HG03457 (cell line): ENCODE results near the gene PCSK6.
"Not testable (repeated sequence)": the region's sequence is repeated elsewhere in the genome, so short reads cannot be mapped to it uniquely, and the experiment has no call there.

Experiments used
- ATAC-seq: cut with Tn5 transposase; IDR thresholded peaks from one replicate; pipeline ENCODE4 v1.9.1; 2021; ENCODE audit warnings: moderate number of reproducible peaks; ENCODE audit not compliant: unreplicated experiment

Gene PCSK6

DNA sequence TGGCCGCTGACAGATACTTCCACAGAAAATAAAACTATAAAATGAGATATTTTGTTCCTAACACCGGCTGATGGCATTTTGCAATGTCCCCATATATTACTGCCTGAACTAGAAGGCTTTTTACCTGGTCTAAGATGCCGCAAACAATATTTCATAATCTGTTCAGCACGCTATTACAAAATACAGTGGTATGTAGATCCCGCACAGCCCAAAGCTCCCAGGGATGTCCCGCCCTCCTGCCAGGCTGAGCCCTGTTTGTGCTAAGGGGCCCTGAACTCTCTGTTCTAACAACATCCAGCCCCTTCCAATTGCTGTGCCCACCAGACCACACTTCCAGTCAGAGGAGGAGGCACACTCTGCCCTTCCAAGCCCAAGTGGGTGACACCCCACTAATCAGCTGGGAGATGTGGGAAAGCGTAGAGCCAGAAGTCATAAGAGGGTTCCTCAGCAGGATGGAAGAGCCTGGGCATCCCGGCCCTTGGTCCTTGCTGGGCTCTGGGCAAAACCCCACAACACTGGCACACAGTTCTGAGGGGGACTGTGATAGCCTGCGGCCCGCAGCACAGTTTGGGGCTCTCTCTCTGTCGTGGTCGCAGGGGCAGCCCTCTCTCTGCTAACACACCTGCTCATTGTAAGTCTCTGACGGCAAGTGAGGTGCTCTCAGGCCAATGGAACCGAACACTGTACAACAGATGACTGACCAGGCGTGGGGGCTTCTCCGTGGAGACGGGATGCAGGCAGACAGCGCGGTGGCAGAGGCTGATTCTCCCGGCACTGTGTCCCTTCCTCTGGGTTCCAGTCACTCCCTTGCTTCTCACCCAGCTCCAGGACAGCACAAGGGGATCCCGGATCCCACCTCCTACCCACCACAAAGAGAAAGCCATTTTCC lies 55.2 kb downstream of the PCSK6 start:
- no peak for ATAC-seq

DNA sequence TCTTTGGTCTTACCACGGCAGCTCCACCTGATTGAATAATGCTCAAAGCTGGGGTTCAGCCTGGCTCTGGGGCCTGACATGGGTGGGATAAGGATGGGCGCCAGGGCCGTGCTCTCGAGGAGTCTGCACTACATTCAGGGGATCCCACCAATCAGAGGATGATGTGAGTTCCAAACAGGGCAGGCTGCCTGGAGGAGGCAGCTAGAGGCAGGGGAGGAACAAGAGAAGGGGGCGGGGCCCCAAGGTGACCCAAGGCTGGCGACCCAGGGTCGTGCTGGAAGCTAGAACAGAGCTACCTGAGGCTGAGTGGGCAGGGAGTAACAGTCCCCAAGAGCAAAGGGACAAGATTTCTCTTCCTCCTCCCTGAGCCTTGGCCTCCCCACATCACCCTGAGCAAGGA lies 56.1 kb downstream of the PCSK6 start:
- no peak for ATAC-seq

DNA sequence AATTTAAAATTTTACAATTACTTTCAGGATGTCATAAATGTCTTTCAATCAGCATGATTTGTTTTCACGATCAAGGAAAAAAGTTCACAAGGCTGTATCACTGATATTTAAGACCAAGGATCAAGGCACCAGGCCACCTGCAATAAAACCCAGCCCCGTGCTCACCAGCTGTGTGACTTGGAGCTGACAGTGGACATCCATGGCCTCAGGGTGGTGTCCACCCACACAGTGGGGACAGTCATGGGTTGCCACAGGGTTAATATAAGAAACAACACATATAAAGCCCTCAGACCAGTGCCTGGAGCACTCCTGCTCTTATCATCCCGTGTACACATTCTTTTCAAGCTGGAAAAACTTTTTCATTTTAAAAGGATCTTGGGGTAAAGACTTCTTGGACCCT lies 56.5 kb downstream of the PCSK6 start:
- no peak for ATAC-seq

DNA sequence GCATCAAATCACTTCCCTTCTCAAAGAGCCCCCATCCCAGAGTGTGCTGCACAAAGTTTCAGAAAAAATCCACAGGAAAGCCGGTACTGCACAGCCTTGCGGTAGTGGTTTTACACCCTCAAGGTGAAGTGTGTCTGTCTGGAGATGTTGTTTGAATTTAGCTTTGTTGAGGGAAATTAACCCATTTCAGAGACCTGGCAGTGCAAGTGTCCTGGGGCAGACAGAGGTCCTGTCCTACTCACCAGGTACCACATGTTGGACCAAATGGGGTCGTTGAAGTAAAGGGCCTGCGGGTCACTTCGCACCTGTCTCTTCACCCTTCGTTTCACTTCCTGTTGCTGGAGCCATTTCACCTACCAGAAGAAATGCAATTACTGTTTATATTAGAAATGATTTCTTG lies 57.8 kb downstream of the PCSK6 start:
- ATAC-seq: no peak

DNA sequence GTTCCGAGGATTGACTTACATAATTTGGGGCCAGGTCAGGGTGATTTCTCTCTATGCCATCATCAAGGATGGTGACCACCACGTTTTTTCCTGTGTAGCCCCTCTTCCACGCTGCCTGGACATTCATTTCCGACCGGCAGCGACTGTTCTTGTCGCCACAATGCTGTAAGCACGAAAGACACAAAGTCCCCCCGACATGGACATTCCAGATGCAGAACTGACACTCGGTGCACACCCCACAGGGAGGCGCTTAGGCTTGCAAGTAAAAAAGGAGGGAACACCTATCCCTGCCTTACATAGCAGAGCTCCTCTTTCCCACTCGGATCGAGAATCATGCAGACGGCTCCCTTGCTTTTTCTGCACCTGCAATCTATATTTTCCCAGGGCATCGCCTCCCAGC lies 58.2 kb downstream of the PCSK6 start:
- ATAC-seq: no peak

DNA sequence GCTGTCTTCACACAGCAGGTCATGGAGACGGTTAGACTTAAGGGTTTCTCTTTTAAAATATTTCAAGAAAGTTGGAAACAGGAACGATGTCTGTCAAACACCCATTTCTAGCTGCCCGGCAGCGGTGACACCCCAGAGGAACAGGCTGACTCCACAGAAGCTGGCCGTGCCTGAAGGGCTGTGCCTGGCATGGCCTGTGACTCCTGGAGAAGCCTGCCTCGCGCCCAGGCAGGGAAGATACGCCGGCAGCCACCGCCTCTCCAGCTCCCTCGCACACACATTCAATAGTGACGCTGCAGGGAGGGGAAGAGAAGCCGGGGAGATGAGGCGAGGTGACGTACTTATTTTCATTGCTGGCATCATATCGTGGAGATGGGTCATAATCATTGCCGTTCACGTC lies 59.9 kb downstream of the PCSK6 start:
- ATAC-seq: no peak

DNA sequence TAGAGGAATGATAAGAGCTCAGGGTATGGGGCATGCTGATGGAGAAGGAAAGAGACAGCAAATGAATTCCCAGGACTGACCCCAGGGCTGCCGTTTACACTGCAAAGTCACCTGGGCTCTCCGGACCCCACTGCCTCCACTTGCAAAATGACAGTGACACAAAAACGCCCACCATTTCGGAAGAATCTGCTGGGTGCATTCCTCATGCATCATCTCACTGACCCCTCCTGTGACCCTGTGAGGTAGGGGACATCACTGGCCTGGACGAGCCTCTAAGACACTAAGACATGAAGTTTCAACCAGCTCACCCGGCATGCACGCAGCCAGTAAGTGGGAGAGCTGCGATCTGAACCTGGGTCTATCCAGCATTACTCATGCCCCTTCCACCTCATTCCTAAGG lies 60.3 kb downstream of the PCSK6 start:
- no peak for ATAC-seq

DNA sequence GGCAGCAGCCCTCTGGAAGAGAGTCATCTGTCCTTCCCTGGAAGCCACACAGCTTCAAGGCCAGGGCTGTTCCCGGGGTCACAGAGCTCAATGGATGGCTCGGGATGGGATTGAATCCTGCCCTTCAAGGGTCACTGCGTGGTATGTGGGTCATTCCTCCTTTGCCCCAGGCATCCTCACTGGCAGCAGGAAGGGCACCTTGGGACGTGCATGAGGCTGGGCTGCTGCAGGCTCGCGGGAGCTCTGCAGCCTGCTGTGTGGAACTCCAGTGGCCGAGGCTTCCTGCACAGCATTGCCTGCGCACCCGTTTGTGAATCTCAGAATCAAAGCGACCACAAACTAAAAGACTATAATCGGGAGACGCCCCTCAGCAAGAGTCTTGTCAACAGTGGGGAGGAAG lies 60.7 kb downstream of the PCSK6 start:
- no peak for ATAC-seq

DNA sequence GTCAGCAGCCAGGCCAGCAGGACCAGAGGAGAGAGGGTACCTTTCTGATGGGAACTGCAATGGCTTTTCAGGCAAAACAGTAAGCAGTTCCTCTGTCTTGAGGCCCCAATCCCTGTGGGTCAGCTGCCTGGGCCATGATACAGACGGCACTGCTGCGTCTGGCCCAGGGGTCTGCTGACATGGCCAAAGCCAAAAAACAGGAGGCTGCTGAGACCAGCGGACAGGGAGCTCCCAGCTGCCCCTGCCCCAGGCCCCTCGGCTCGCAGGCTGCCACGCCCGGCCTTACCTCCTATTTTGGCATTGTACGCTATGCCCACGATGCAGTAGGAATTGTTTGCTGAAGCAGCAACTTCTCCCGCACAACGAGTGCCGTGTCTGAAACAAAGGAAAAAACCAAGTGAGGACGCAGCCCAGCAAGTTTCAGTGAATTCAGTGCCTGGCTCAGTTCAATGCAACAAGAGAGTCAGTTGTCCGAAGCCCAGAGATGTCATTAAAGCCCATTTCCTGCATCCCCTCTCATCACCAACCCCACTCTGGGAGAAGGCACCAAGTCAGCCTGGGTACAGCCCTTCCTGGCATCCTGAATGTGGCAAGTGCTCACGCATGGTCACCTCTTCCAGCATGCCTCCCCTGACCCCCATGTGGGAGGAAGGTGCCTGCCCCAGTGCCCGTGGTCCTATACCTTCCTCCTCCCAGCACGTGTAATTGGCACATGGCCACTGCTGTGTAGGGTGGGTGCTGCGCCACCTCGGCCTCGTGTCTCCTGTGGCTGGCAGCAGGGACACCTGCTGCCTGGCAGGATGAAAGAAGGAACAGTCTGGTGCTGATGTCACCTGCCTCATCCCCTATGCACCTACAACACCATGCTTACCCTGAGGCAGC lies 61.7 kb downstream of the PCSK6 start:
- ATAC-seq: no peak

DNA sequence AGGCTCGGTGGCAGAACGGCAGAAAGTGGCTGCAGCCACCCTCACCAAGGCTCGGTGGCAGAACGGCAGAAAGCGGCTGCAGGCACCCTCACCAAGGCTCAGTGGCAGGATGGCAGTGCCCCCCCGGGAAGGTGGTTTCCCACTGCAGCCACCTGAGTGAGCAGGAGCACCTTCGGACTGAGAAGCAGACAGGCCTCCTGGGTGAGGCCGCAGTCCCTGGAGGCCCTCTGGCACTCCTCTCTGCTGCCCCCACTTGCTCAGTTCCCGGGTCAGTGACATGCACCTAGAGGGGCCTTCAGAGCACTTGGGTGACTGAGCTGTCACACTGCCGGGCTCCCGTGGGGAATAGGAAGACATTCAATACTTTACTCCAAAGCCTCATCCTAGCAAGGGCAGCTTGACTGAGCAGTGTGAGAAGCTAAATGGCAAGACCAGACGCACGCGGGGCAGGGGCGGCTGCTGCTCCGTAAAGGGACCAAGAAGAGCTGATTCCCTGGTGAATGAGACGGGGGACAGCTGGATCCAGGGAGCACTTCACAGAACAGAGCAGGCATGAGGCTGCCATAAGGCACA lies 62.7 kb downstream of the PCSK6 start:
- ATAC-seq: no peak

DNA sequence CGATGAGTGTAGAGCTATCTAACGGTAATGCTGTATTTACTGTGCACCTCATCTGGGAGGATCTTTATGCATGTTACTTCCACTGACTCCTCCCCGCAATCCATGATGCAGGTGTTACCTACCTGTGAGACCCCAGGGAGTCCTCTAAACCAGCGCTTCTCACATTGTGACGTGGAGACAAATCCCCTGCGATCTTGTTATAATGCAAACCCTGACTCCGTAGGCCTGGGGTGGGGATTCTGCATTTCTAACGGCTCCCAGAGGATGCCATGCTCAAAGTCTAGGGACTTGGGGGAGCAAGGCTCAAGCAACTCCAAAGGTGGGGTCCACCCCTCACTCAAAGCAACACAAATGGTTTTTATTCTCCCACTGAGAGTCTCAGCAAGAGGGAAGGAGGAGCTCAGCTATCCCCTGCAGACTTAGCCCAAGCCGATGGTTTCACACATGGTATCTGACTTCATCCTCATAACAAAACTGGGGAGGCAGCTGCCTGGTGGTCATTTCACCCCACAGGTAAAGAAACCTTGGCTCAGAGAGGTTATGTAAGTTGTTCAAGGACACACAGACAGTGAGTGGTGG lies 63.6 kb downstream of the PCSK6 start:
- no peak for ATAC-seq

DNA sequence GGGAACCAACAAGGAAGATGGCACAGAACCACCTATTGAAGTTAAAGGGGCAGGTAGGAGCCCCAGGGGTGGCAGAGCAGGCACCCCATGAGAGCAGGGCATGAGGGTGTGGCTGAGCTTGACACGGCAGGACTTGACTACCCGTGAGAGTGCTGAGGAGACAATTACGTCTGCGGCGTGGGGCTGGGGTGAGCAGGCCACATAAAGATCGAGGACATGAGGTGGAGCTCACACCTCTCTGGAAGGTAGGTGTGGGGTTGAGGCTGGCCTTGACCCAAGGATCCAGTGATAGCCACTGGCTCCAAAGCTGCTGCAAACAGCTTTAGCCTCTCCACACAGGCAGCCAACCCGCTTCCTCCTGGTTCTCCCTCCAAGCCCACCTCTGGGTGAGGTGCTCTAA lies 64.5 kb downstream of the PCSK6 start:
- ATAC-seq: no peak

DNA sequence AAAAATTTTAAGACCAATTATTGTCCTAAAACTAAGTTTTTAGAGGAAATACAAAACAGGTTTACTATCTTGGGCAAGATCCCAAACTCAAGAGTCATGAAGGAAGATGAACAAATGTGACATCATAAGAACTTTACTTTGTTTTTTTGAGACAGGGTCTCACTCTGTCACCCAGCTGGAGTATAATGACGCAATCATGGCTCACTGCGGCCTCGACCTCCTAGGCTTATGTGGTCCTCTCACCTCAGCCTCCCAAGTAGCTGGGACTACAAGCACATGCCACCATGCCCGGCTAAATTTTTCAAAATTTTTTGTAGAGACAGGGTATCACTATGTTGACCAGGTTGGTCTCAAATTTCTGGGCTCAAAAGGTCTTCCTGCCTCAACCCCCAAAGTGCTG lies 69.3 kb downstream of the PCSK6 start:
- no peak for ATAC-seq

DNA sequence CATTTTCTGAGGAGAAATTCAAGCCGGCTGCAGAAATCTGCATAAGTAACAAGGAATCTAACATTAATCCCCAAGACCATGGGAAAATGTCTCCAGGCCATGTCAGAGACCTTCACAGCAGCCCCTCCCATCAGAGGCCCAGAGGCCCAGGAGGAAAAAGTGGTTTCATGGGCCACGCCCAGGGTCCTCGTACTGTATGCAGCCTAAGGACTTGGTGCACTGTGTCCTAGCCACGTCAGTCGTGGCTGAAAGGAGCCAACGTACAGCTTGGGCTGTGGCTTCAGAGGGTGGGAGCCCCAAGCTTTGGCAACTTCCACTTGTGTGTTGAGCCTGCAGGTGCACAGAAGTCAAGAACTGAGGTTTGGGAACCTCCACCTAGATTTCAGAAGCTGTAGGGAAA lies 73.0 kb downstream of the PCSK6 start:
- not testable (repeated sequence) for ATAC-seq

DNA sequence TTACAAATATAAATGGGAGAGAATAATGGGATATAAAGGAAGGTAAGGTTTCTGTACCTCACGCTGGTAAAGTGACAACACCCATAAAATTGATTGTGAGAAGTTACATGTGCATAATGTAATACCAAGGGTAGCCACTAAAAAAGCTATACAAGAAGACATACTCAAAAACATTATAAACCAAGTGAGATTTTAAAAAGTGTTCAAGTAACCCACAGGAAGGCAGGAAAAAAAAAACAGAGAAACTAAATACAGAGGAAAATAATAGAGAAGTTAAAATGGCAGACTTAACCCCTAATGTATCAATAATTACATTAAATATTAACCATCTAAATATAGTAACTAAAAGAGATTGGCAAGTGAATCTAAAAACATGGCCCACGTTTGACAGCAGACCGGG lies 76.3 kb downstream of the PCSK6 start:
- ATAC-seq: no peak

DNA sequence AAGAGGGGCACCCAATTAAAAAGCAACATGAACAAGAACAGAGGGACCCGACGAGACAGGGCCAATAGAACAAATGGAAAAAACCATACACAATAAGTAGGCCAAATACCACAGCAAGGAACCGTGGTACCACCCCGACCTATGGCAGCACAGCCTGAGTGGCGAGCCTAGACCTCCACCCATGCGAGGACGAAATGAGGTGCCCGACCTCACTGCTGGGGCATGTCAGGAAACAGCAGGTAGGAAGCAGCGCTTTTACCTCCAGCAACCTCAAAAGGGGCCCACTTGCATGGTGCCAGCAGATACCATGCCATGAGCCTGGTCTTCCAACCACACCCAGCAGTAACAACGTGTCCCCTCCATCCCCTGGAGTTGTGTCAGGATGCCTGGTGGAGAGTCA lies 77.9 kb downstream of the PCSK6 start:
- no peak for ATAC-seq

DNA sequence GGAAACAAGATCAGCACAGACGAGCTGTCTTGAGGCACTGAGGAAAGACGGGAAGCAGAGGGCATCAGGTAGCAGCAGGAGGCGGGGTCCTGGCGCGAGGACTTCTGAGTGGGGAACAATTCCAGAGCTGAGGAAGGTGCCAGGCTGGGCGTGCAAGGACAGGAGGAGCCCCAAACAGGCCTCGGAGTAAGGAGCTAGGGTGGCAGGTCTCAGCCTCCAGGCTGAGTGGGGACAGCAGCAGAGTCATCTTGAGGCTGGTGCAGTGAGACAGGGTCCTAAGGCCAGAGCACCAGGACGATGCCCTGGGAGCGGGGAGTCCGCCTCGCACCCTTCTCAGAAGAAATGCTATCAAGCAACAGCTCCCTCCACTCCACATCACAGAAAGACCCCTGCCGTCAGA lies 78.4 kb downstream of the PCSK6 start:
- ATAC-seq: no peak

DNA sequence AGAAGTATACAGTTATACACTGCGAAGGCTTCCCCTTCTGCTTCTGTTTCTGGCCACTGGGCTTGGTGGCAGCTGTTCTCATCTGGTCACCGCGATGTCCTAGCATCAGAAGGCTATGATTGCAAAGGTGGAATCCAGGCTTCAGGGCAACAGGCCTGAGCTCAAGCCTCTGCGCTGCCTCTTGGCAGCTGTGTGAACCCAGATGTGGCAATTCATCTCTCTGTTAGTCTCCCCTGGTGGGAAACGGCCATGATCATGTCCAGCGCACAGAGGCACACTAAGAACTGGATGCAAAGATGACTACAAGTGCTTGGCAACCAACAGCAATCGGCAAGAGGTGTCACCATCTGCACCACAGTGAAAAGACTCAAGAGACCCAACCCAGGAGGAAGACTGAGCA lies 78.9 kb downstream of the PCSK6 start:
- no peak for ATAC-seq

DNA sequence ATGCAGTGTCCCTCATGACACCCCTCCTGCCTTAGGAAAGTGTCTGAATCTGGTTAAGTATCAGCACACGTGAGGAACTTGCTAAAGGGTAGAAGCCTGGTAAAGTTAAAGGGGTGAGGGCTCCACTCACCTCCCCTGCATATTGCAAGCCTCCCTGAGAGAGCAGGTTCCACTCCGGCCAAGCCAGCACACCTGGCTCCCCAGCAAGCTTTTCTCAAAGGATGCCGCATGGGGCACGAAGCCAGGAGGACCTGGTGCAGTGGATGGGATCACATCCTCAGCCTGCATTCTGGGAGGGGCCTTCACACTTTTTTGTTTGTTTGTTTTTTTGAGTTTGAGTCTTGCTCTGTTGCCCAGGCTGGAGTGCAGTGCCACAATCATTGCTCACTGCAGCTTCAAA lies 79.9 kb downstream of the PCSK6 start:
- no peak for ATAC-seq

DNA sequence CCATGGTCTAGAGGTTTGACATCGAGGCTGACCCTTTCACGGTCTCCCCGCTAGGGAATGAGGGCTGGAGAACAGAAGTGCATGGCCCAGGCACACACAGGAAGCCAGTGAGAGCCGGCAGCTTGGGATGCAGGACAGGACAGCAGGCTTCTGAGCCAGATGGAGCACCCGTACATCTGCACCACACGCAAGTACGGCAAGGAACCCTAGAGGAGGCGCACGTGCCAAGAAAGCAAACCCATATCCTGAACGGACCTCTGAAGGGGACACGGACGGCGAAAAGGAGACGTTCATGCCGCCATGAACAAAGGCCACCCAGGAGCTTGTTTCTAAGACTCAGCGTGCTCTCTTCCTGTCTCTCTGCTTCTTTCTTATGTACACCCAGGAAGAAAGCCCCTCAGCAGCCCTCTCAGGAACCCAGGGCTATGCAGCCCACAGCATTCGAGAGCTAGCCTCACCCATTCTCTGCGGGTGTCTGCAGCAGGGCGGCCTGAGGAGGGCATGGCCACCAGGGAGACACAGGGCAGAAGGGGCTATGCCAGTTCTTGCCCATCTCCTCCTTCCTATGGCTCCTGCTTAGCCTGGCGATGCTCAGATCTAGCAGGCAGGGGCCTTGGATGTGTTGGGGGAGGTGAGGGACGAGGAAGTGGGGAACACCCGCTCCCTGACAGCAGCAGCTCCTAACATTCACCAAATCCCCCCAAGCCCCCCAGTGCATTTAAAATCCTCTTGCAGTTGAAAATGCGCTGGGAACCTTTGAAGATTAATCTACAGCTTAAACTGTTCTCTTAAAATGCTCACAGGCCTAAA lies 81.3 kb downstream of the PCSK6 start:
- no peak for ATAC-seq

DNA sequence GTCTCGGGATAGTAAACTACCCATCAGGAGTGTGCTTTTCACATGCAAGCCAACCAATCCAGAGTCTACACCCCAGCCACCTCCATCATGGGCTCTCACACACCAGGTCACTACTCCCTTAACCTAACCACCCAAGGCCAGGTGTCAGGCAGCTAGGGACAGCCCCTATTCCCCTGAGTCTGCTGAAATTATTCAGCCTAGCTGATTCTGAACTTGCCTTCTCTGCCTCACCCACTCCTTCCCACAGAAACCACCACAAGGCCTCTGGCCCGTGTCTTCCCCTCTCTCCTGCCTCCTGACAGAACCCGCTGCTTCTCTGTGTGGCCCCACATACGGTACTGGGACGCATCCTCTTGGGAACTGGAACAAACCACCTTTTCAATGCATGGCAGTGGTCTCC lies 82.1 kb downstream of the PCSK6 start:
- peak; percentile 98 for ATAC-seq
